Stimulated activated naive CD4-positive, alpha-beta T cell treated with Interleukin-2 at 50 U/mL for 16 hours (primary cell): ENCODE results near the gene UBE4A.

Experiments
- DNase-seq: peaks from one replicate; lab custom pipeline; 2025; lab: John Stamatoyannopoulos, UW

Gene UBE4A

GRCh38 chr11:118342503-118343161, 16.8 kb upstream of the UBE4A start, which contains the start of gene CD3D:
TSS of gene CD3D (minus strand) at chr11:118342705. CDS start at chr11:118342607, 98 bp downstream.
- DNase-seq: peak; percentile 68

- DNase-seq: no peak
These were observed 16.2 kb upstream of the UBE4A start for GRCh38 chr11:118343248-118343647.

- peak; percentile 54 for DNase-seq
These were observed 15.4 kb upstream of the UBE4A start, which contains the start of gene CD3G for GRCh38 chr11:118343981-118344515. TSS of gene CD3G (plus strand) at chr11:118344344. CDS start at chr11:118344424, 80 bp downstream.

- no peak for DNase-seq
These were observed 9.9 kb upstream of the UBE4A start for GRCh38 chr11:118349475-118349874.

DNA sequence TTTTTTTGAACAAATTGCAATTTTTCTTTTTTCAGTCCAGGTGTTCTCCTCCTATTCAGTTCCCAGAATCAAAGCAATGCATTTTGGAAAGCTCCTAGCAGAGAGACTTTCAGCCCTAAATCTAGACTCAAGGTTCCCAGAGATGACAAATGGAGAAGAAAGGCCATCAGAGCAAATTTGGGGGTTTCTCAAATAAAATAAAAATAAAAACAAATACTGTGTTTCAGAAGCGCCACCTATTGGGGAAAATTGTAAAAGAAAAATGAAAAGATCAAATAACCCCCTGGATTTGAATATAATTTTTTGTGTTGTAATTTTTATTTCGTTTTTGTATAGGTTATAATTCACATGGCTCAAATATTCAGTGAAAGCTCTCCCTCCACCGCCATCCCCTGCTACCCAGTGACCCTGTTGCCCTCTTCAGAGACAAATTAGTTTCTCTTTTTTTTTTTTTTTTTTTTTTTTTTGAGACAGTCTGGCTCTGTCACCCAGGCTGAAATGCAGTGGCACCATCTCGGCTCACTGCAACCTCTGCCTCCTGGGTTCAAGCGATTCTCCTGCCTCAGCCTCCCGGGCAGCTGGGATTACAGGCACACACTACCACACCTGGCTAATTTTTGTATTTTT, 6.2 kb upstream of the UBE4A start:
- DNase-seq: no peak

DNA sequence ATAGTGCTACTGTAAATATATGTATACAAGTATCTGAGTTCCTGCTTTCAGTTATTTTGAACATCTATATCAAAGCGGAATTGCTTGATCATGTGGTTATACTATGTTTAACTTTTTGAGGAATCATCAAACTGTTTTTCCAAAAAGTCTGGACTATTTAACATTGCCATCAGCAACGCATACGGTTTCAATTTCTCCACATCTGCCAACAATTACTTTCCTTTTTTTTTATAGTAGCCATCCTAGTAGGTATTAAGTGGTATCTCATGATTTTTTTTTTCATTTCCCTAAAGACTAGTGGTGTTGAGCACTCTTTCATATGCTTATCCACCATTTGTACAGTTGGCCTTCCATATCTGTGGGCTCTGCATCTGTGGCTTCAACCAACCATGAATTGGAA, 1.3 kb upstream of the UBE4A start:
- no peak for DNase-seq

GRCh38 chr11:118364956-118365615, 5.7 kb downstream of the UBE4A start:
- DNase-seq: no peak

- no peak for DNase-seq
These were observed 6.9 kb downstream of the UBE4A start for GRCh38 chr11:118366287-118366686.

GRCh38 chr11:118370774-118371173, 11.4 kb downstream of the UBE4A start:
- no peak for DNase-seq

DNA sequence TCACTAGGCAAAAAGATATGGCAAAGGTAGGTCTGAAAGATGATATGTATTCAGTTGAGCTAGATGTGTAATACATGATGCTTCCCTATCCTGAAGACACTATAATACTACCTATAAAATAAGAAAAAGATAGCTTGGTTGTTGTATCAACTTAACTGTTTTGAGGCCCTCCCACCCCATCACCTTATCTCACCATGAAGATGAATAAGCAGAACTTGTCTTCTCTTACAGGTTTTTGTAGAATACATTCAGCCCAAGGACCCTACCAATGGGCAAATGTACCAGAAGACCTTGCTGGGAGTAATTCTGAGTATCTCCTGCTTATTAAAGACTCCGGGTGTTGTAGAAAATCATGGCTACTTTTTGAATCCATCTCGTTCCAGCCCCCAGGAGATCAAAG, 13.9 kb downstream of the UBE4A start:
- no peak for DNase-seq

DNA sequence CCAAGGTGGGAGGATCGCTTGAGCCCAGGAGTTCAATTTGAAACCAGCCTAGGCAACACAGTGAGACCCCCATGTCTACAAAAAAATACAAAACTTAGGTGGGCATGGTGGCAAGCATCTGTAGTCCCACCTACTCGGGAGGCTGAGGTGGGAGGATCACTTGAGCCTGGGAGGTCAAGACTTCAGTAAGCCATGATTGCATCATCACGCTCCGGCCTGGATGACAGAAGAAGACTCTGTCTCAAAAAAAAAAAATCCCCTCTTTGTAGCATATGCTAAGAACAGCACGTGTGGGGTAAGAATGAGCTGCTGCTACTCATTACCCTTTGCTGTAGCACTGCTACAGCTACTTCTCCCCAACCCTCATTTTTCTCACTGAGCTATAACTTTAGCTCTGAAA, 14.5 kb downstream of the UBE4A start:
- DNase-seq: no peak

DNA sequence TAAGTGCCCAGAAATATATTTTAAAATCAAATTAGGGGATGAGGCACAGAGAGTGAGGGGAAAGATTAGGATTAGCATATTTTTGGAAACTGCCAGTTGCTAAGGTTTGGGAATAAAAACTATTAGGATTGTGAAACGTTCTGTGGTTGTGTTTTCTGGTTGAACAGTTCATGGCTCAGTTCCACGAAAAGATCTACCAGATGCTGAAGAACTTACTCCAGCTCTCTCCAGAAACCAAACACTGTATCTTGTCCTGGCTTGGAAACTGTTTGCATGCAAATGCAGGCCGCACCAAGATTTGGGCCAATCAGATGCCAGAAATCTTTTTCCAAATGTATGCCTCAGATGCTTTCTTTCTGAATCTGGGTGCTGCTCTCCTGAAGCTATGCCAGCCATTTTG, 15.3 kb downstream of the UBE4A start:
- DNase-seq: no peak

GRCh38 chr11:118375978-118376377, 16.6 kb downstream of the UBE4A start:
- no peak for DNase-seq

GRCh38 chr11:118379497-118379896, 20.1 kb downstream of the UBE4A start:
- DNase-seq: no peak

DNA sequence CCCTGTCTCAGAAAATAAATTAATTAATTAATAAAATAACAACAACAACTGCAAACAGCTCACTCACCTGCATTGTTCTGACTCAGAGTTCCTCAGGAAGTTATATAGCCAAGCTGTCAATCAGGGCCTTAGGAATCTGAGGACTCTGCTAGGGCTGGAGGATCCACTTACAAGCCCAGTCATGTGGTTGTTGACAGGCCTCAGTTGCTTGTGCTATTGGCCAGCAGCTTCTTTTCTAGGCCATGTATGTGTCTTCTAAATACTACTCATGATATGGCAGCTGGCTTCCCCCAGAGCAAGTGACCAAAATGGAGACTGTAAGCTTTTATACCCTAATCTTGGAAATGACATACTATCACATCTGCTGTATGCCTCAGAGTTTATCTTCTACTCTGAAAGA, 21.2 kb downstream of the UBE4A start:
- no peak for DNase-seq

DNA sequence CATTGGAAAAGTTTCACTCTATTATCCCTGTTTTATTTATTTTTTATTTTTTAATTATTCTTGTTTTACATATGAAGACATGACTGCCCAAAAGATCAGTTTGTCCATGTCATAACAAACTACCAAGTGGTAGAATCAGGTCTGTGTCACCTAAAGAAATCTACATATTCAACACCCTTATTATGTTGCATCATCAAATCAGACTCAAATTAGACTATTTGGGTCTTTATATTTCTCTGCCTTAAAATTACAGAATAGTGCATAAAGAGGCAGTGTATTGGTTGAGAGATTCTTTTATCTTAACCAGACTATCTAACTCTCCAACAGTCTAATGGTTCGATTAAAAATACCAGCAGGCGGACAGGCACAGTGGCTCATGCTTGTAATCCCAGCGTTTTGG, 23.6 kb downstream of the UBE4A start:
- no peak for DNase-seq

- no peak for DNase-seq
These were observed 24.3 kb downstream of the UBE4A start for GRCh38 chr11:118383657-118384056.

DNA sequence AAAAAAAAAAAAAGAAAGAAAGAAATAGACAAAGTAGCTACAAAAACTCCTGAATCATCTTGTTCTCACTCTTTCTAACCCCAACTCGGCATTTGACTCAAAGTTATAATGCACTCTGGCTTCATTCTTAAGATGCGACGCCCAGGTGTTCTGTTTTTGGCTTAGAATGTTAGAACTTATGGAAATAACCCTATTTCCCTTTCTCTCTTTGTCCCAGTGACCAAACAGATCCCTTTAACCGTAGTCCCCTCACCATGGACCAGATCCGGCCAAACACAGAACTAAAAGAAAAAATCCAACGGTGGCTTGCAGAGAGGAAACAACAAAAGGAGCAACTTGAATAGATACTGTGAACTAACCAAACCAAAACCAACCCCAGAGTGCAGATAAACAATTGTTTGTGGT, 36.7 kb downstream of the UBE4A start:
- DNase-seq: no peak

DNA sequence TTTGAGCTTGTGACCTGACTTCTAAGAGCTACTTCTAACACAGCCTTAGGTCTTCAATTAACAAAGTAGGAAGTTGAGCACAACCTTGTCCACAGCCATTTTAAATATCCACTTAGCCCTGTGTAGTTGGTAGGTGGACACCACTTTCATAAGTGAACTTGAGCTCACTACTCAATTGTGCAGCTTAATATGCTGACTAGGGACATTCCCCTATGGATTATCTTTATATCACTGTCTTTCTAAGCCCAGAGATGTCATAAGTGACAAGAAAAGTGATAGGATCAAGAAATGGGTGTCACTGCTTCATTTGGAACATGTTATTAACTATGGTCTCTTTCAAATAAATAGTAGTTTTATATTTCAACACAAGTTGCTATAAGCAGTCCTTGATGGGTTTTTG, 38.0 kb downstream of the UBE4A start:
- DNase-seq: no peak

DNA sequence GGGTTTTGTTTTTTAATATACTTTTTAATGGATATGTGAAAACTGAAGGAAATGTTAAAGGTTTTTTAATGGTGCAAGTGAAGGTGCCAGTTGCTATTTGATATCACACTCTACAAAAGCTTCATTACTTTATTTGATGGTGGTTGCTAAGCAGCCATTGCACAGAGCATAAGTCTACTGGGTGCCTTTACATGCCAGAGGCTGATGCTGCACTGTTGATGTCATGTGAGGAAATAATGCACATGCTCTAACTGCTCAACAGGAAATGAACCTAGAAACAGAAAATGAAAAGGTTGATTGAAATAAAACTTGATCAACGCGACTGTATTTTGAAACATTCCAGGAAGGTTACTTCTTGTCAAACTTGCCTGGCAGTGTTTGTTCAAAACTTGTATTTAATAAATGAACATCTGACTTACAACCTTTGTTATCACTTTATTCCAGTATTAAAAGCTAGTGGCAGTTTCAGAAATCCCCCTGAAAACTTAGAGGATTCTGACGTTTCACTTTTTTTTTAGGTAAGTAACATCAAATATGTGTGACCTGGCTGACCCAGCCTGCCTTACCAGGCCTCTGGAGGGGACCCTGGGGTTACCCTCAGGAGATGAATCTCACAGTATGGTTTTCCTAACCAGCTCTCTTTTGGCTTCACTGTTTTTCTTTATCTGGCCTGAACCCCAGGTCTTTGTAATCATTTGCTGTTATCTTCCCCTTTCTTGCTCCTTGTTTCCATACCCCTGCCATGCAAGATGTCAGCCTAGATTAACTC, 39.6 kb downstream of the UBE4A start:
- DNase-seq: peak; percentile 37

DNA sequence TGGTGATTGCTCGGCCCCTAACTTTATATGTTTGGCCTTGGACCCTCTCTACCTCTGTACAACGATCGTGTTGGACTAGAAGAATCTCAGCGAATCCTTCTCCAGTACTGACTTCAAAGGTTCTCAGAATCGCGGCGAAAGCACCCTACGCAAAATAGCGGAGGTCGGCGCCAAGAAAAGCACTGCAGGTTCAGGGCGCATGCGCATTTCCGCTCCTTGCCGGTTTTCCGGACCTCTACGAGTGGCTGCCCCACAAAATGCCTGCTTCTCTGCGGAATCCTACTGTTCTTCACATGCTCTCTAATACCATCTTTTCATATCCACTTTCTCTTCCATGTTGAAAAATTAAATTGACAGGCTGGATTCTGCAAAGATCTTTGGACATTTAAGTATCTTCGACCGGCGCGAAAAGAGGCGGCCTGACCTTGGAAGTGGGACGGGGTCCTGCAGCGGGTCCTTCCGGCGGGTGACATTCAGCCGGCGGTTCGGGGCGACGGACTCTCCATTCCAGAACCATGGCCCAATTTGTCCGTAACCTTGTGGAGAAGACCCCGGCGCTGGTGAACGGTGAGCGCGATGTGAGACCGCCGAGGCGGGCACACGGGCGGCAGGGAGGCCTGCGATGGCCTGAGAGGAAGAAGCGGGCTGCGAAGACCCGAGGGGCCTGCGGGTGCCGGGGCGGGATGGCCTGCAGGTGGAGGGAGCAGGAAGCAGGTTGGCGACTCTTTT, 41.9 kb downstream of the UBE4A start, which contains the start of gene ATP5MG:
TSS of gene ATP5MG (plus strand) at position 456 of the 729 bp plus-strand sequence. CDS start at position 516, 60 bp downstream.
- peak; percentile 90 for DNase-seq
